OCI-LY1 (cell line): ENCODE measurements around the gene AGAP1.

Experiments
- CTCF ChIP-seq: fragments of 200-600 bp; sonication (generic), shearing (Covaris generic); IDR thresholded peaks from 2 replicates; pipeline ENCODE4 v1.5.1; 2017; ENCODE audit warnings: mild to moderate bottlenecking, antibody characterized with exemption, low read length, moderate library complexity, mixed read lengths
- EZH2 ChIP-seq: fragments of 200-600 bp; sonication (generic), shearing (Covaris generic); IDR thresholded peaks from 2 replicates; pipeline ENCODE4 v1.8.0; 2017; ENCODE audit warnings: borderline replicate concordance, mixed run types, mild to moderate bottlenecking, antibody characterized with exemption, low read length, moderate library complexity, mixed read lengths

GRCh38 chr2:236034974-236035373, 541.1 kb downstream of the AGAP1 start:
- TF ChIP-seq EZH2 (no peak), CTCF (no peak)
